Cardiac septum (tissue), 1 donor: ENCODE results near the gene SFXN2. TPM values are rescaled to one million over a fixed set of nuclear protein-coding genes. Genes with fewer than 3 reads are reported as not detected.
A peak's percentile ranks its signal among the peaks of the same experiment; 100 is the strongest.
"Not testable (repeated sequence)": the region's sequence is repeated elsewhere in the genome, so short reads cannot be mapped to it uniquely, and the experiment has no call there.

ENCODE experiments used
- DNase-seq: peaks from one replicate; pipeline ENCODE4 v3.0.0-alpha.2; 2020; ENCODE audit warnings: low spot score
- intact Hi-C: fragments of 100-400 bp; cut with DNase I; formaldehyde crosslinking; loops from one replicate; pipeline ENCODE4 v1.14.0; 2022
- total RNA-seq: library from RNA; stranded (reverse); fragmentation: NEBNext Ultra II Directional; extraction: Animal tissue kit (Norgen Biotek cat#: 25700); gene quantifications from one replicate; pipeline ENCODE4 v1.2.1, GENCODE V29; 2021
- donor health status: DM: no; HTN: no; CAD: no.

SFXN2 gene
- total RNA-seq, 1 donor from 2014 or later = 2.8 TPM

DNA sequence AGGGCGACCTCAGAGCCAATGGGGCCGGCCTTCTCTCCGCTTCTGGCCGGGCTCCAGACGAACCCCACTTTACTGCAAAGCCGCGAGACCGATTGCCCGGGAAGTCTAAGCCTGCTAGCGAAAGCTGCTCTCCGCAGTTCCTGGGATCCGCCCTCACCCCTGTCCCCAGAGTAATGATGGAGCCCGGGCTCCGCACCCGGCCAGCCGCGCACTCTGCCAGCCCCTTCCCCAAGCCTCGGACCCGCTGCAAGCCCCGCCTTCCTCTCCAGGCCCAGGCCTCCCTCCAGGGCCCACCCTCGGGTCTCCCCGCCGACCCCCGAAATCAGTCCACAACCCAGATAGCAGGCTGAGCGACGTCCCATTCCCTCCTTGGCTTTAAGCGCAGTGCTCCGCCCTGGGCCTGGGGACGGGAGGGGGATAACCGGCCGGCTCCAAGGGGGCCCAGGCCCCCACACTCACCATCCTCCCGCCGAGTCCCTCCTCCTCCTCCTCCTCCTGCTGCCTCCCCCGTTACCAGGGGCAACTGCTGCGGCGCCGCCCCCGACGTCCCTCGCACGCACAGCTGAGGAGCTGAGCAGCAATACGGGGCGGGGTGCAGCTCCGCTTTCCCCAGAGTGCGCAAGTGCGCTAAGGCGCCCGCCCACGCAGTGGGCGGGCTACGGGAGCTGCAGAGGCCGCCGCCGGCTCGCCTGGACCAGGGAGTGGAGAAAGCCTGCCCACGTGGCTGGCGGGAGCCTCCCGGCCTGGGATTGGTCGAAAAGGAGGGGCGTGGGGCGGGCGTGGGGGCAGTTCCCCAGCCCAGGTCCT lies 419 bp upstream of the SFXN2 start, which contains the start of gene ARL3:
TSS of gene ARL3 (minus strand) at position 584 of the 807 bp plus-strand sequence. CDS start at position 462, 122 bp downstream.
- peak; percentile 99 for DNase-seq
- intact Hi-C loops = loop anchor here (5.0 kb wide), 2 partner anchors 37 to 67 kb away; no protein-coding TSS in a partner anchor

GRCh38 chr10:102715880-102716279 lies 1.4 kb downstream of the SFXN2 start:
- intact Hi-C loops = no loop called here
- DNase-seq = no peak

DNA sequence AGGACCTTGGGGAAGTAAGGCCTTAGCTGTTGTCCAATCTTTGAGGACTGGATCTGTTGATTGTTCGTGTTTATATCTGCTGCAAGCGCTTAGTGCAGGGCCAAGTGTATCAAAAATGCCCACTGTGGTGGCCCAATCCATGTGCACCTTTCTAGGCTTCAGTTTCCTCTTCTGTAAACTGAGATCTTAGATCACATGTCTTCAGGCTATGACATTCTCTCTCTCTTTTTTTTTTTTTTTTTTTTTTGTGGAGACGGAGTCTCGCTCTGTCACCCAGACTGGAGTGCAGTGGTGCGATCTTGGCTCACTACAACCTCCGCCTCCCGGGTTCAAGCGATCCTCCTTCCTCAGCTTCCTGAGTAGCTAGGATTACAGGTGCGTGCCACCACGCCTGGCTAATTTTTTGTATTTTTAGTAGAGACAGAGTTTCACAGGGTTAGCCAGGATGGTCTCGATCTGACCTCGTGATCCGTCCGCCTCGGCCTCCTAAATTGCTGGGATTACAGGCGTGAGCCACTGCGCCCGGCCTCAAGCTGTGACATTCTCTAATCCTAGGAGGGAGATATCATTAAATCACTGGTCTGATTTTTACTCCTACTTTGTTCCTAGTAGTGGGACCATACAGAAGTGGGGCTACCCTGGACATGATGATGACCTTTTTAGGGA lies 2.6 kb downstream of the SFXN2 start:
- peak; percentile 59 for DNase-seq
- intact Hi-C loops = not testable (repeated sequence)

DNA sequence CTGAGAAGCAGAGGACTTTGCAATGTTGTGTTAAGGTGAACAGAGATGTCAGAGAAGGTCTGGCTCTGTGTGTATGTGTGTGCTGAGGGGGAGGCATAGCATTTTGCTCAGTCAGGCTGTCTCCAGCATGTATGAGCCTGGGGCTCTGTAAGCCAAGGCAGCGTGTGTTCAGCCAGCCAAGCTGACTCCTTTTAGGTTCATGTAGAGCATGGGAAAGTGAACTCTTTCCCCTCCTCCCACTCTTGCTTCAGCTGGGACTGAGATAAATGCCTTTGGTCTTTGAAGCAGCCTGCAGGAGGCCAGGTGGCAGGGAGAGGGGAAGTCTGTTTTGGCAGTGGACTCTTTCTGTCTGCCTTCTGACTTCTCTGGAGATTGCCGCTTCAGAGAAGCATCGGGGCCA lies 3.8 kb downstream of the SFXN2 start:
- intact Hi-C loops = no loop called here
- DNase-seq = peak; percentile 71

DNA sequence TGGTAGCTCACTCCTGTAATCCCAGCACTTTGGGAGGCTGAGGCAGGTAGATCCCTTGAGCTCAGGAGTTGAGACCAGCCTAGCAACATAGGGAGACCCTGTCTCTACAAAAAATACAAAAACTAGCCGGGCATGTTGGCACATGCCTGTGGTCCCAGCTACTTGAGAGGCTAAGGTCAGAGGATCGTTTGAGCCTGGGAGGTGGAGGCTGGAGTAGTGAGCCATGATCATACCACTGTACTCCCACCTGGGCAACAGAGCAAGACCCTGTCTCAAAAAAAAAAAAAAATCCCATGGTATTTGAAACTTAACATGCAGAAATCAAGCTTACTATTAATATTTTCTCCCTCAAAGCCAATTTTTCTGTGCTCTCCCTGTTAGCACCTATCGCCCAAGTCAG lies 5.9 kb downstream of the SFXN2 start:
- intact Hi-C loops = no loop called here
- DNase-seq = peak; percentile 19

DNA sequence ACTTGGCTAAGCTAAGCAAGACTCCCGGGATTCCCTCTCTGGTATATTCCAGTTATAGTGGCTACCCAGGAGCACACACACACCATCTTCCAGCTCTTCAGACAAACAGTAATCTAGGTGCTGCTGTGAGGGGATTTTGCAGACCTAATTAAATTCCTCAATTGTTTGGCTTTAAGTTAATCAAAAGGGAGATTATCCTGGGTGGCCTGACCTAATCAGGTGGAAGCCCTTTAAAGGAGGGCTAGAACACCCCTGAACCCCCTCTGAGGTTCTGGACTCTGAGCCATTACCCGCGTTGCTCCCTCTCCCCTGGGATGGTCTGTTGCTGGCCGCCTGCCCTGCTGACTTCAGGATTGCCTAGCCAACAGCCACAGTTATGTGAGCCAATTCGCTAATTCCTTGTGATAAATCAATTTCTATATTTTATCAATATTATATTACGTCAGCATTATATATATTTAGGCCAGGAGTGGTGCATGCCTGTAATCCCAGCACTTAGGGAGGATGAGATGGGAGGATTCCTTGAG lies 6.4 kb downstream of the SFXN2 start:
- DNase-seq = peak; percentile 29
- intact Hi-C loops = no loop called here

GRCh38 chr10:102721954-102722353 lies 7.5 kb downstream of the SFXN2 start:
- DNase-seq = no peak
- intact Hi-C loops = no loop called here

- intact Hi-C loops = no loop called here
- no peak for DNase-seq
Measured at GRCh38 chr10:102723989-102724388, 9.6 kb downstream of the SFXN2 start.

DNA sequence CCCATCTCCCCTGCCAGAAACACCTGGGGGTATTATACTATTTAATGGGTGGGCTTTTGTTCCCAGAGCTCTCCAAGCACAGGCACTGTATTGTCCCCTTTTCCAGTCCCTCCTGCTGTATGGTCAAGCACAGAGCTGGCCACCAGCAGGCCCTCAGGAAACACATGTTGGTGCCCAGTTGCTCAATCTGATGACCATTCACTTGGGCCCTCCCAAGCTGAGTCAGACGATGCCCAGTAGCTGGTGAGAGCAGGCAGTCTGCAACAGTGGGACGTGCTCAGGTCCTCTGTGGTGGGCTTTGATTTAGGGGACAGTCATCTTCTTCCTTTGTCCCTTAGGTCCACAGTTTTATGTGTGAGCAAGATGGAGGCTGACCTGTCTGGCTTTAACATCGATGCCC lies 11.8 kb downstream of the SFXN2 start:
- DNase-seq = no peak
- intact Hi-C loops = loop anchor here (5.0 kb wide), 2 partner anchors 111 to 341 kb away; partner anchors contain the start of gene CYP17A1

- no peak for DNase-seq
Measured at GRCh38 chr10:102727037-102727818, 12.8 kb downstream of the SFXN2 start.

DNA sequence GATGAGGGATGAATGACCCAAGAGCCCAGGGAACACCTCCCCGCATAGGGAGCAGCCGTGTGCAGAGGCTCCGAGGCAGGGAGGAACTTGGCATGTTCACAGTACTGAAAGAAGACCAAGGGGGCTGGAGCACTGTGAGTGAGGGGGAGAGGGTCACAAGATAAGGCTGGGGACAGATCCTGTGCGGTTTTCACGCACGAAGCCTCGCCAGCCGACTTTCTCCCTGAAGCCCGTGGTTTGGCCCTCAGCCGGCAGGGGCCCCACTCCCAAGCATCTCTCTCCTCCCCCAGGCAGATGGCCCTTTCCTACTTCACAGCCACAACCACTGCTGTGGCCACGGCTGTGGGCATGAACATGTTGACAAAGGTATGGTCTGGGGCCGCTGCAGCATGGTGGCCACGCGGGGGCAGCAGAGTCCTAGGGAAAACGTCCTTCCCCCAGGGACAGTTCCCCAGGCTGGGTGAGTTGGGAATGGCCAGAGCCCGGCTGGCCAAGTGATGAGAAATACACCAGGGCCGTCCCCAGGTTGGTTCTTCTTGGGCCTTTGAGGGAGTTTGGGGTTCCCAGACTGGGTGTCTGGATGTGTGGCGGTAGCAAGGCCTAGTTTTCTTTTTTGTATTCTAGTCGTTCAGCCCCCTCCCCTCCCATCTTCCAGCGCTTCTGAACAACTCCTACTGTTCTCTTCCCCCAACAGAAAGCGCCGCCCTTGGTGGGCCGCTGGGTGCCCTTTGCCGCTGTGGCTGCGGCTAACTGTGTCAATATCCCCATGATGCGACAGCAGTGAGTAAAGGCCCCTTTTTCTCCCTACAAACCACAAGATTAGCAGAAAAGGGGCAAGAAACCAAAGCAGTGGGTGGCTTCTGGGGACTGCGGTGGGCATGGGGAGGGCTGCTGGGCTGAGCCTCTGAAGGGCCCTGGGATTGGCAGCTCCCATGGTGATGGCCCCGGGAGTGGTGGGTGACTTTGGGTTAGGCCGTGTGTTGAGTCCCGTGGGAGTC lies 14.9 kb downstream of the SFXN2 start:
- intact Hi-C loops = loop anchor here (2.0 to 10.0 kb wide), 4 partner anchors 108 to 515 kb away; partner anchors contain the start of genes CYP17A1 and RPEL1
- DNase-seq = peak; percentile 95

More at GRCh38 chr10:102727037-102727818, 12.8 kb downstream of the SFXN2 start:
- intact Hi-C loops = loop anchor here (5.0 kb wide), 2 partner anchors 110 to 340 kb away; partner anchors contain the start of gene CYP17A1

DNA sequence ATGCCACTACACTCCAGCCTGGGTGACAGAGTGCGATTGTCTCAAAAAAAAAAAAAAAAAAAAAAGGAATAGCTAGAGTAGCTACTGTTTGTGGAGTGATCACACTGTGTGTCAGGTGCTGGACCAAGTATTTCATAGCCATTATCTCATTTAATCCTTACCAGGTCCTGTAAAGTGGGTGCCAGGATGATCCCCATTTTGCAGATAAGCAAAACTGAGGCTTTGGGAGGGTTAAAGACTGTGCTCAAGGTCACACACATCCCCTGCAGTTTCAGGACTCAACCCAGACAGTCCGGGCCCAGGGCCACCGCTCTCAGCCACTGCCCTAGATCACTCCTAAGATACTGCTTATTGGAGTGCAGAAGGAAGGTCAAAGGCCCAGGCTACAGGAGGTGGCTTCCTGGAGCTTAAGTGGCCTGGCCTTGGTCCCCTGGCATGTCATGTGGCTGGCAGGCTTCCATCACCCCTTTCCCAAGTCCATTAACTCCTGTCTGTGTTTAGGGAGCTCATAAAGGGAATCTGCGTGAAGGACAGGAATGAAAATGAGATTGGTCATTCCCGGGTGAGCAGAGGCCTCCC lies 16.9 kb downstream of the SFXN2 start:
- intact Hi-C loops = loop anchor here (10.0 kb wide), 1 partner anchor 513 kb away; the partner anchor contains the start of gene RPEL1
- DNase-seq = no peak

GRCh38 chr10:102732661-102733060 lies 18.2 kb downstream of the SFXN2 start:
- no peak for DNase-seq
- intact Hi-C loops = loop anchor here (10.0 kb wide), 1 partner anchor 512 kb away; the partner anchor contains the start of gene RPEL1

DNA sequence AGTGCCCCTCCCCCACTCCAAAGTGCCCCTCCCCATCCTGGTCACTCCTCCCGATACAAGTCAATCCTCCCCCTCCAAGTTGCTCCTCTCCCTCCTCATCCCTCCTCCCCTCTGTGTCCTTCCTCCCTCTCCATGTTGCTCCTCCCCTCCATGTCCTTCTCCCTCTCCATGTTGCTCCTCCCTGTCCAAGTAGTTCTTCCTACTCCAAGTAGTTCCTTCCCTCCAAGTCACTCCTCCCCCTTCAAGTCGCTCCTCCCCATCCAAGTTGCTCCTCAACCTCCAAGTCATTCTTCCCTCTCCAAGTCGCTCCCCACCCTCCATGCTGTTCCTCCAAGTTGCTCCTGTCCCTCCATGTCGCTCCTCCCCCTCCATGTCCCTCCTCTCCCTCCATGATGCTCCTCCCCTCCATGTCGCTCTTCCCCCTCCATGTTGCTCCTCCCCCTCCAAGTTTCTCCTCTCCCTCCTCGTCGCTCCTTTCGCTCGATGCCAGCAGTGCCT lies 20.7 kb downstream of the SFXN2 start:
- intact Hi-C loops = loop anchor here (10.0 kb wide), 1 partner anchor 510 kb away; the partner anchor contains the start of gene RPEL1
- no peak for DNase-seq

- intact Hi-C loops = loop anchor here (10.0 kb wide), 1 partner anchor 506 kb away; the partner anchor contains the start of gene RPEL1
- no peak for DNase-seq
Measured at GRCh38 chr10:102738692-102739121, 24.3 kb downstream of the SFXN2 start.

DNA sequence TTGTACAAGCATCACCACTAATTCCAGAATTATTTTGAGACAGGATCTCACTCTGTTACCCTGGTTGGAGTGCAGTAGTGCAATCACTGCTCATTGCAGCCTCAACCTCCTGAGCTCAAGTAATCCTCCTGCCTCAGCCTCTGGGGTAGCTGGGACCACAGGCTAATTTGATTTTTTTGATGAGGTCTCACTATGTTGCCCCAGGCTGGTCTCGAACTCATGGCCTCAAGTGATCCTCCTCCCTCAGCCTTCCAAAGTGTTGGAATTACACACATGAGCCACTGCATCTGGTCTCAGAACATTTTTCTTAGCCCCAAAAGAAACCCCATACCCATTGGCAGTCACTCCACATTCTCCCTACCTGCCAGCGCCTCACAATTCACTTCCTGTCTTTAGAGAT lies 25.8 kb downstream of the SFXN2 start:
- DNase-seq = no peak

GRCh38 chr10:102741726-102742237 lies 27.3 kb downstream of the SFXN2 start:
- intact Hi-C loops = loop anchor here (2.0 kb wide), 1 partner anchor 35 kb away; no protein-coding TSS in a partner anchor
- no peak for DNase-seq

More for the DNA sequence above, 25.8 kb downstream of the SFXN2 start:
- intact Hi-C loops = no loop called here
